Measurements from ENCODE around the gene VGLL4. TPM values are rescaled to one million over a fixed set of nuclear protein-coding genes. Genes with fewer than 3 reads are reported as not detected.

Gene VGLL4
- total RNA-seq, 1 experiment from 2014 or later, result 46.1 TPM

DNA sequence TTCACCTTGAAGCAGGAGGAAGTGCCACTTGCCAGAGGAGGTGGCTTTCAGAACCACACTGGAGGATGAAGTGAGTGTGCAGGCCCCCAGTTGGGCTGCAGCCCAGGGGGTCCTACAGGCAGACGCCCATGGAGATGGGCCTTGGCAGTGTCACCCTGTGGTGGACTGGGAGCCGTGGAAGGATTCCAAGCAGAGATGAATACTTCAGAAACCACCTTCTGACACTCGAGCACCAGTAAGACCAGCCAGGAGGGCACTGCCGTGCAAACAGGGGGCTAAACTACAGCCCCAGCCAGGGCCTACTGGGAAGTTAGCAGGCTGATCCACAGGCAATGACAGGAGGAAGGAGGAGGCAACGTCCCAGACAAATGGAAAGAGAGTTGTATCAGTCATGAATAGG, 55.4 kb downstream of the VGLL4 start:
- BruUV-seq (replicated peaks), result no TSS peak
- ChIA-PET CTCF (no interaction called here), POLR2A (no interaction called here)
- no peak for TF ChIP-seq CTCF (IDR thresholded peaks at IDR 0.05; ENCODE audit: insufficient read depth in 1 of 2, low read depth in 1 of 2, low read length in 1 of 2, severe bottlenecking in 1 of 2, unreplicated experiment in 1 of 2)
- H3K27me3 ChIP-seq (replicated peaks; ENCODE audit: control insufficient read depth, insufficient read depth, low read length), result no peaks in the 10 kb centered on the region
- DNase-seq, result no peak
- H3K4me3 Mint-ChIP-seq (ENCODE audit: unreplicated experiment), result no peak overlapping the region
- H3K9me3 ChIP-seq, result no peaks in the 10 kb centered on the region
- H3K4me3 ChIP-seq (ENCODE audit: low read depth, low read length), result no peak overlapping the region
- H3K9me3 Mint-ChIP-seq (ENCODE audit: unreplicated experiment), result no peaks in the 10 kb centered on the region
- peaks cover 6% of the 10 kb centered on the region for H3K36me3 Mint-ChIP-seq (ENCODE audit: insufficient read depth, unreplicated experiment)
- no peaks in the 10 kb centered on the region for H3K27me3 Mint-ChIP-seq (ENCODE audit: insufficient read depth, unreplicated experiment)
- H3K27ac Mint-ChIP-seq (ENCODE audit: unreplicated experiment), result no peak overlapping the region
- H3K4me1 Mint-ChIP-seq (ENCODE audit: low read depth, unreplicated experiment), result peaks cover 16% of the 10 kb centered on the region
- 0 out of 2 replicates have a peak, but pooled peaks cover 2% of the 10 kb centered on the region for H3K36me3 ChIP-seq (ENCODE audit: control insufficient read depth, insufficient read depth, low read length)
- intact Hi-C loops (cut with micrococcal nuclease; ENCODE audit: unreplicated experiment), result no loop called here
- H3K4me1 ChIP-seq, result 0 out of 2 replicates have a peak, but pooled peaks cover 11% of the 10 kb centered on the region

GRCh38 chr3:11587766-11588165, 55.9 kb downstream of the VGLL4 start:
- BruUV-seq (replicated peaks), result no TSS peak
- Mint-ChIP-seq H3K27ac (ENCODE audit: unreplicated experiment) (no peak overlapping the region), H3K36me3 (ENCODE audit: insufficient read depth, unreplicated experiment) (peaks cover 6% of the 10 kb centered on the region), H3K4me3 (ENCODE audit: unreplicated experiment) (no peak overlapping the region), H3K4me1 (ENCODE audit: low read depth, unreplicated experiment) (peaks cover 14% of the 10 kb centered on the region), H3K27me3 (ENCODE audit: insufficient read depth, unreplicated experiment) (no peaks in the 10 kb centered on the region), H3K9me3 (ENCODE audit: unreplicated experiment) (no peaks in the 10 kb centered on the region)
- POLR2A ChIA-PET, result no interaction called here
- no peaks in the 10 kb centered on the region for H3K9me3 ChIP-seq
- 0 out of 2 replicates have a peak, but pooled peaks cover 2% of the 10 kb centered on the region for H3K36me3 ChIP-seq (ENCODE audit: control insufficient read depth, insufficient read depth, low read length)
- intact Hi-C loops (cut with micrococcal nuclease; ENCODE audit: unreplicated experiment), result no loop called here
- CTCF ChIA-PET, result no interaction called here
- DNase-seq, result no peak
- H3K4me3 ChIP-seq (ENCODE audit: low read depth, low read length), result no peak overlapping the region
- 0 out of 2 replicates have a peak, but pooled peaks cover 11% of the 10 kb centered on the region for H3K4me1 ChIP-seq
- no peak for TF ChIP-seq CTCF (IDR thresholded peaks at IDR 0.05; ENCODE audit: insufficient read depth in 1 of 2, low read depth in 1 of 2, low read length in 1 of 2, severe bottlenecking in 1 of 2, unreplicated experiment in 1 of 2)
- no peaks in the 10 kb centered on the region for H3K27me3 ChIP-seq (replicated peaks; ENCODE audit: control insufficient read depth, insufficient read depth, low read length)

DNA sequence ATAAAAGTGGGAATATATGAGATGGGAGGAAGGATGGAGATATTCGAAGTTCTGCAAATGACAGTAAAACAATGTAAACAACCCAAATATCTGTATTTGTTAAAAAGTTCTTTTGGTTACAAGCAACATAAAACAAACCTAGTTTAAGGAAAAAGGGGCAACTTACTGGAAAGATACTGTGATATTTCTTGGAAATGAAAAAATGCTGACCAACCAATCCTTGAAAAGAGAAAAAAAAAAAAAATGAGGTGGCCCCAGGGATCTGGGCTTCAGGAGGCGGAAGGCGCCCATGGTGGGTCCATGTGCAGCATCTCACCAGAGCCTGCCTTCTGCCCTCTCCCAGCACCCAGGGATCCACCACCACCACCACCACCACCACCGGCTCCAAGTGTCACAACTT, 59.1 kb downstream of the VGLL4 start:
- peaks cover 19% of the 10 kb centered on the region for H3K36me3 Mint-ChIP-seq (ENCODE audit: insufficient read depth, unreplicated experiment)
- H3K9me3 Mint-ChIP-seq (ENCODE audit: unreplicated experiment), result no peaks in the 10 kb centered on the region
- BruUV-seq (replicated peaks), result no TSS peak
- H3K27me3 Mint-ChIP-seq (ENCODE audit: insufficient read depth, unreplicated experiment), result no peaks in the 10 kb centered on the region
- no peak overlapping the region for H3K27ac Mint-ChIP-seq (ENCODE audit: unreplicated experiment)
- Histone ChIP-seq H3K36me3 (ENCODE audit: control insufficient read depth, insufficient read depth, low read length) (no peaks in the 10 kb centered on the region), H3K9me3 (no peaks in the 10 kb centered on the region), H3K4me1 (no peaks in the 10 kb centered on the region), H3K4me3 (ENCODE audit: low read depth, low read length) (no peak overlapping the region), H3K27me3 (replicated peaks; ENCODE audit: control insufficient read depth, insufficient read depth, low read length) (no peaks in the 10 kb centered on the region)
- no peak for DNase-seq
- H3K4me3 Mint-ChIP-seq (ENCODE audit: unreplicated experiment), result no peak overlapping the region
- intact Hi-C loops (cut with micrococcal nuclease; ENCODE audit: unreplicated experiment), result no loop called here
- POLR2A ChIA-PET, result no interaction called here
- H3K4me1 Mint-ChIP-seq (ENCODE audit: low read depth, unreplicated experiment), result peaks cover 5% of the 10 kb centered on the region
- CTCF ChIA-PET, result no interaction called here
- no peak for TF ChIP-seq CTCF (IDR thresholded peaks at IDR 0.05; ENCODE audit: insufficient read depth in 1 of 2, low read depth in 1 of 2, low read length in 1 of 2, severe bottlenecking in 1 of 2, unreplicated experiment in 1 of 2)

Data from Caco-2 (cell line).